CD8-positive, alpha-beta memory T cell (primary cell): Measurements from ENCODE around the gene FAM237A. TPM values are rescaled to one million over a fixed set of nuclear protein-coding genes. Genes with fewer than 3 reads are reported as not detected.

Source experiments
- CTCF ChIA-PET: fragments of 350-600 bp; sonication (Branson Sonifier 250); formaldehyde crosslinking; loops from one replicate; lab custom pipeline; 2021; ENCODE audit warnings: antibody characterized with exemption; lab: Charles Lee
- POLR2A ChIA-PET: fragments of 350-600 bp; sonication (Branson Sonifier 250); formaldehyde crosslinking; loops from one replicate; lab custom pipeline; 2021; ENCODE audit warnings: antibody characterized with exemption; lab: Charles Lee
- DNase-seq, 5 donors: peaks; one replicate each; pipeline versions ENCODE4 v3.0.0 to v3.0.0-alpha.2; 2020 to 2022; ENCODE audit warnings: mixed read lengths in 1 of 5
- H3K27ac ChIP-seq: one replicate; pipeline ENCODE4 v1.7.0; 2013; ENCODE audit warnings: low read depth, mild to moderate bottlenecking, low read length, moderate library complexity
- H3K27me3 ChIP-seq: 2 replicates; pipeline ENCODE4 v1.7.0; 2013; ENCODE audit warnings: low read length, mild to moderate bottlenecking; ENCODE audit not compliant: insufficient read depth, poor library complexity, severe bottlenecking
- H3K36me3 ChIP-seq: 2 replicates; pipeline ENCODE4 v1.7.0; 2013; ENCODE audit warnings: mild to moderate bottlenecking, low read length, moderate library complexity; ENCODE audit not compliant: insufficient read depth
- H3K4me1 ChIP-seq: 2 replicates; pipeline ENCODE4 v1.7.0; 2013; ENCODE audit warnings: mild to moderate bottlenecking, low read length, moderate library complexity; ENCODE audit not compliant: insufficient read depth
- H3K4me3 ChIP-seq: 2 replicates; pipeline ENCODE4 v1.7.0; 2013; ENCODE audit warnings: mild to moderate bottlenecking, low read length
- H3K9me3 ChIP-seq: 2 replicates; pipeline ENCODE4 v1.7.0; 2013; ENCODE audit warnings: mild to moderate bottlenecking, low read length
- H3K27ac Mint-ChIP-seq, 8 donors: one replicate each; pipeline ENCODE4 v1.8.0; 2020 to 2021; ENCODE audit warnings: mixed read lengths in 8 of 8, mild to moderate bottlenecking in 6 of 8, inconsistent platforms in 3 of 8, moderate library complexity in 3 of 8
- H3K27me3 Mint-ChIP-seq, 2 donors: one replicate each; pipeline ENCODE4 v1.8.0; 2020 to 2021; ENCODE audit warnings: mixed read lengths in 2 of 2, mild to moderate bottlenecking in 1 of 2, moderate library complexity in 1 of 2
- H3K36me3 Mint-ChIP-seq, 3 donors: one replicate each; pipeline ENCODE4 v1.8.0; 2020 to 2021; ENCODE audit warnings: mixed read lengths in 3 of 3, inconsistent platforms in 1 of 3, mild to moderate bottlenecking in 1 of 3
- H3K4me1 Mint-ChIP-seq, 3 donors: one replicate each; pipeline ENCODE4 v1.8.0; 2020 to 2021; ENCODE audit warnings: mixed read lengths in 3 of 3, inconsistent platforms in 1 of 3, mild to moderate bottlenecking in 1 of 3
- H3K4me3 Mint-ChIP-seq, 7 donors: one replicate each; pipeline ENCODE4 v1.8.0; 2020 to 2021; ENCODE audit warnings: mixed read lengths in 7 of 7, mild to moderate bottlenecking in 6 of 7, moderate library complexity in 4 of 7, inconsistent platforms in 2 of 7
- H3K9me3 Mint-ChIP-seq, 5 donors: one replicate each; pipeline ENCODE4 v1.8.0; 2020 to 2022; ENCODE audit warnings: mixed read lengths in 5 of 5, mild to moderate bottlenecking in 3 of 5, moderate library complexity in 2 of 5, inconsistent platforms in 1 of 5
- polyA plus RNA-seq: library from polyadenylated mRNA; unstranded; fragments of 300-500 nt; fragmentation: Illumina TruSeq; gene quantifications from one replicate; pipeline ENCODE4 v1.2.3, GENCODE V29; 2021
- total RNA-seq, 2 experiments: library from RNA; stranded (reverse); gene quantifications; one replicate each; pipeline ENCODE4 v1.2.3, GENCODE V29; 2021

Gene FAM237A
- total and polyA plus RNA-seq, 3 experiments from 2014 or later = not detected

DNA sequence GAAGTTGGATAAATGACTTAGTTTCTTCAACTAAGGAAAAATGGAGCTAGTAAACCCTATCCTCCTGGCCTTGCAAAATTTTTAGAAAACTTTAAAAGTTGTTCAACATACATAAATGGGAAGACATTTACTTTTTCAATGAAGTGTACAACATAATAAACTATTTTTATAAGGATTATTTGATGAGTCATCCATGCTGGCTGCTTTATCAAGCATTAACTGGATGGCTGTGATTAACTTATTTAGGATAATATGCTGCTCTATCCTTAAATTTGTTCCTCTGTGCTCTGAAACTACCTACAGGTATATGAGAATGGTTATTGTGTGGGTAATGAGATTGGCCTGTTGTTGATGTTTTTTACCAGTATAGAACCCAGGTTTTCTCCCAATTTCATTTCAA, 54.6 kb downstream of the FAM237A start:
- Histone ChIP-seq H3K4me3 (no peak overlapping the region), H3K4me1 (no peaks in the 10 kb centered on the region), H3K36me3 (no peaks in the 10 kb centered on the region), H3K9me3 (no peaks in the 10 kb centered on the region), H3K27ac (no peak overlapping the region), H3K27me3 (peaks cover 3% of the 10 kb centered on the region)
- ChIA-PET CTCF (interaction anchor here (1.5 kb wide), 1 partner anchor 776 kb away, joined by 3 read pairs; no protein-coding TSS in a partner anchor), POLR2A (no interaction called here)
- Mint-ChIP-seq H3K27me3 (peaks cover 4 to 17% of the 10 kb centered on the region in 2 donors), H3K9me3 (no peaks in the 10 kb centered on the region), H3K4me1 (peaks cover 0 to 3% (median 3%) of the 10 kb centered on the region in 3 donors), H3K27ac (no peak overlapping the region), H3K4me3 (no peak overlapping the region), H3K36me3 (no peaks in the 10 kb centered on the region)
- DNase-seq = no peak

DNA sequence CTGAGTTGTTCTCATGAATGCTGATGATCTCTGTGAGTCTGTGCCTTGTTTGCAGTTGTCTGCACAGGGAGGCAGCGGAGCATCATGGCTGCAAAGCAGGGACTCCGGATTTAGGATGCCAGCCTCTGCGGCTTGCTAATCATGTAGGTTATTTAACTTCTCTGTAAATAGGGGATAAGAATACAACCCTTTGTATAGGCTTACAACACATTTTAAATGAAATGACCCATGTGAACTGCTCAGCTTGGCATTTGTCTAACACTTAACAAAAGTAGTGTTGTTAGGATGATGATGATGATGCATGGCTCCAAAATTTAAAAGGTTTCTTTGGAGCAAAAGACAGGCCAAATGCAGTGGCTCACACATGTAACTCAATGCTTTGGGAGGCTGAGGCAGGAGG, 56.5 kb downstream of the FAM237A start:
- Mint-ChIP-seq H3K27ac (no peak overlapping the region), H3K4me1 (peaks cover 0 to 3% (median 3%) of the 10 kb centered on the region in 3 donors), H3K27me3 (peaks cover 5 to 26% of the 10 kb centered on the region in 2 donors), H3K9me3 (no peaks in the 10 kb centered on the region), H3K36me3 (no peaks in the 10 kb centered on the region), H3K4me3 (no peak overlapping the region)
- H3K27me3 ChIP-seq = peaks cover 3% of the 10 kb centered on the region
- no peaks in the 10 kb centered on the region for H3K4me1 ChIP-seq
- no peak for DNase-seq
- POLR2A ChIA-PET = no interaction called here
- no peaks in the 10 kb centered on the region for H3K9me3 ChIP-seq
- no peaks in the 10 kb centered on the region for H3K36me3 ChIP-seq
- CTCF ChIA-PET = no interaction called here
- H3K27ac ChIP-seq = no peak overlapping the region
- H3K4me3 ChIP-seq = no peak overlapping the region

Other genes starting within 250 kb of the FAM237A start
- gene ADAM23, start 199.0 kb upstream of the FAM237A start, total RNA-seq = under 1 TPM; 0.55 to 0.98 TPM
- gene ADAM23, start 199.0 kb upstream of the FAM237A start, polyA plus RNA-seq = not detected
- gene DYTN, start 75.9 kb downstream of the FAM237A start, total RNA-seq = not detected
- not detected for gene DYTN, start 75.9 kb downstream of the FAM237A start, polyA plus RNA-seq
- gene MDH1B, start 122.8 kb downstream of the FAM237A start, total RNA-seq = 1 to 10 TPM in 1 of 2 experiments, under 1 TPM in 1; 0.81 to 1.2 TPM
- 0.15 TPM for gene MDH1B, start 122.8 kb downstream of the FAM237A start, polyA plus RNA-seq
- 10 to 100 TPM; 37.5 to 39.7 TPM for gene FASTKD2, start 123.1 kb downstream of the FAM237A start, total RNA-seq
- gene FASTKD2, start 123.1 kb downstream of the FAM237A start, polyA plus RNA-seq = 24.9 TPM